GM18499 (cell line): Measurements from ENCODE around the gene GFY.

Experiments used
- ATAC-seq: cut with Tn5 transposase; IDR thresholded peaks from one replicate; pipeline ENCODE4 v1.9.1; 2021; ENCODE audit warnings: moderate number of reproducible peaks; ENCODE audit not compliant: insufficient read depth, unreplicated experiment

GFY gene

DNA sequence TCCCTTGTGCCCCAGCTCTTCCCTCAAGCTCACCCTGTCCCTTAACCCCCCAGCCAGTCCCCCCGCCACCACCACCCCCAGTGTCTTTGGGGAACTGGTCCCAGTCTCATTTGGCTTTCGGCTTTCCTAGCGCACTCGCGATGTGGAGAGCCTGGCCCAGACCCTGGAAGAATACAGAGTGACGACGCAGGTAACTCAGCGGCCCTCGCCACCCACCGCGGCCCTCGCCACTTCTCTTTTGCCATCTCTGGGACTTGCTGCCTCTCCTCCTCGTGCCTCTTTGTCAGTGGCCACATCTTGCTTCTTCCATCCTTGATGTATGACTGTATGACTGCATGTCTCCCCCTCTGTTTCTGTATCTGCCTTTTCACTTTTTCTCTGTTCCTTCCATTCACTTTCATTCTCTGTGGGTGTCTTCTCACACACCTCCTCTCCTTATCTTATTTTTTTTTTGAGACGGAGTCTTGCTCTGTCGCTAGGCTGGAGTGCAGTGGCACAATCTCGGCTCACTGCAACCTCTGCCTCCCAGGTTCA is 17.6 kb upstream of the GFY start:
- ATAC-seq, result no peak

DNA sequence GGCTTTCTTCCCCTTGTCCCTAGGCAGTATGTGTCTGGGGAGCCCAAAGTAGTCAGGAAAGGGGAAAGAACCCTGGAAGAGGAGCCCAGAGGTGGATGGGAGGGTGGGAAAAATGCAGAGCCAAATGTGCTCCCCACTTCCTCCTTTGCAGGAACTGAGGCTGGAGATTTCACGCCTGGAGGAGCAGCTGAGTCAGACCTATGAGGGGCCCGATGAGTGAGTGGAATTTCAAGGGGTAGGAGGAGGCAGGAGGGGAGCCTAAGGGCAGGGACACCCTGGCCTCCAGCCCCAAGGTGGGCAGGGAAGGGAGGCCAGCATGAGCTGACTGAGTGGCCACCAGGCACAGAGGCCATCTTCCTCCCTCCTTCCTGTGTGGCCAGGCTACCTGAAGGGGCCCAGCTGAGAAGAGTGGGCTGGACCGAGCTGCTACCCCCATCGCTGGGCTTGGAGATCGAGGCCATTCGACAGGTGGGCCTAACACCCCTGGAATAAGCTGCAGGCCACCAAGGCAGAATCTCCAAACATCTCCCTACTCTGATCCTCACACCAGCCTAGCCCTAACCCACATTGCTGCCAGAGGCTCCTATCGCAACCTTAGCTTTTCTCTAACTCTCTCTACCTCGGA is 16.3 kb upstream of the GFY start:
- no peak for ATAC-seq

DNA sequence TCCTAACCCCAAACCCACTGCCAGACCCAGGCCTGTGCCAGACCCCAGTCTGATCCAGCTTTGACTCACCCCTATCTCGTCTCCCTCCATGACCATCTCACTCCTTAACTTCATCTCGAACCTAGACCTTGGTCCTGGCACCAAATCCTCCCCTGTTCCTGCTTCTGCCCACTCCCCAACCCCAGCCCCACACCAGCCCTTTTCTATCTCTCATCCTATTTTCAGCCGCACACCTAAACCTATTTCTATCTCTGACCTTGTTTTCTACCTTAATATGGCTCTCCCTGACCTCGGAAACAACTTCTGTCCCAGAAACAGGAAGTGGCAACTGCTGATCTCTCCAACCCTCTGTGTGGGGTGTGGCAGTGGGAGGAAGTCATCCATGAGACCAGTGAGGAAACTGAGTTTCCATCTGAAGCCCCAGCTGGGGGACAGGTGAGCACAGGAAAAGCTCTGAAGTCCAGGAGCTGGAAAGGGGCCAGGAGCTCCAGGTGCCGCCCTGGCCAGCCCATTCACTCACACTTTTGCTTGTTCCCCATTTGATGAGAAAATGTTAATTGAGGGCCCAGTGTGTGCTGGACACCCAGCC is 15.7 kb upstream of the GFY start:
- no peak for ATAC-seq

DNA sequence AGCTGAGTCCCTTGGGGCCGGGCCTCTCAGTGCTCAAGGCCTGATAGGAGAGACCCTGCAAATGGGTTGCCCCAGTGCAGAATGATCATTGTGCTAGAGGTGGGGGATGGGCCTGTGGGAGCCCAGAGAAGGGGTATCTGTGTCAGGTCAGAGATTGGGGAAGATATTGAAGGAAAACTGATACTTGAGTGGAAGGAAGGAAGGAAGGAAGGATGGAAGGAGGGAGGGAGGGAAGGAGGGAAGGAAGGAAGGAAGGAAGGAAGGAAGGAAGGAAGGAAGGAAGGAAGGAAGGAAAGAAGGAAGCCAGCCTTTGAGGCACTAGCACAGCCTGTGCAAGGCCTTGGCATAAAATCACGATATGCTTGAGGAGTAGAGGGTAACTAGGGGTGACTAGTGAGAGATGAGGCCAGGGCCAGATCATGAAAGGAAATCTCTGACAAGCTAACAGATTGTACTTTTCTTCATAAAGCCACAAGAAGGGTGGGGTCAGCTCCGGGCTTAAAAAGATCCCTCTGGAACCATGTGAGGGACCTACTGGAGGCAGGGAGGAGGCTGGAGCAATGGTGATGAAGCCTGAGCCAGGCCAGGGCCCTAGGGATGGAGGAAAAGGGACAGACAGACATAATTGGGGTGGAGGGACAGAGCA is 13.4 kb upstream of the GFY start:
- no peak for ATAC-seq

DNA sequence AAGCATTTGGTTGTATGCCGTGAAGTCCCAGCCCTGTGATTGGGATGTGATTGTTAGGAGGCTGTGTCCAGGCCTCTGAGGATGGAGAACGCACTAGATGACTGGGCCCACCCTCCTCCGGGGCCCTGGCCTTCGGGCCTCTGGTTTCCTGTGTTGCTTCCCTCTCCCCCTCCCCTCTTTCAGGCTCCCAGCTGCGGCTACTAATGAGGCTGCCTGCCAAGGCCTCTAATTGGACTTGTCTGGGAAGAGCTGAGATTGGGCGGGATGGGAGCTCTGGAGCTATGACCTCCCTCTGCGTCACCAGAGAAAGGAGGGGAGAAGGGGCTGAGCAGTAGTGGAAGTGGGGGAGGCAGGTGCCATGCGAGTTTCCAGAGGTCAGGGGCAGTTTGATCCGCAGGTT is 11.8 kb upstream of the GFY start:
- no peak for ATAC-seq

DNA sequence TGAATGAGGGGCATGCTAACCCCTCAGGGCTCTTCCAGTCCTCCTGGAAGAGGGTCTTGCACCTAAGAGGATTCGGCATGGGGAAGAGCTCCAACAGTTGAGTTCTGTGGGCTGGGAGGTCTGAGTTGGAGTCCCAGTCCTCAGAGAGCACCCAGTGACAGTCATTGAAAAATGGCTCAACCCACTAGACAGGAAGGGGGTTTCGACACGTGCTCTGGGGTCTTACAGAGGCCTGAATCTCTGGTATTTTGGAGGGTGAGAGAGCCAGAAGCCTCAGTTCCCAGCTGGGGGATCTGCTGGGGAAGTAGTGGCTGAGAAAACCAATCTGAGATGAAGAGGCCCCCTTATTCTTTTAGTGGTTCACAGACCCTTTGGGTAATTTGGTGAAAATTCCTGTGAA is 10.9 kb upstream of the GFY start:
- ATAC-seq, result no peak

DNA sequence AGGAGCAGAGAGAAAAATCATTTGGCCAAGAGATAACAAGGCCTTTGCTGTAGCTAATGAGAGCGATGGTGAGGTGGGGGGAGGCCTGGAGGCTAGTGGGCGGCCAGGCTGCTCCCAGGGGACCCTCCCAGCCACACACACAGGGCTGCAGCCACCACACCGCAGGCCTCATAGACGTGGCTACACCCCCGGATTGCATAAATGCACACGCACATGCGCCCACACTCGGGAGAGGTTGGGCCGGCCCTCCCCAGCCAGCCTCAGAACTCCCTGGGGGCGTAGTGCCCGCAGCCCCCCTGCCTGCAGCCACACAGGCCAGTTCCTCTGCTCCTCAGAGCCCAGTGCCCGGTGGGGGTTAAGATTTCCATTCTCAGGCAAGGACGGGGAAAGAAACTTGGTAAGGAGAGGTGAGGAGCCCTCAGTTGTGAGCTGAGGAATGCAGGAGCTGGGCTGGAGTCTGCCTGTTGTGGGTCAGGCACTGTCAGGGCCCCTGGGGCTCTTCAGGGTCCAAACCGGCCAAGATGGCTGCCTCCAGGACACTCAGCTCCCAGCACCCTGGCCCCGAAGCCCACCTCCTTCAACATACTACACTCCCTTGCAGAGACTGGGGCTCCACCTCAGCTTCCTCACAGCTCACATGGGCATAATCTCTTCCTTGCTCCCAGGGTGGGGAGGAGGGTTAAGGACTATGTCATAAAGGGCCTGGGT is 9.9 kb upstream of the GFY start:
- ATAC-seq, result no peak

DNA sequence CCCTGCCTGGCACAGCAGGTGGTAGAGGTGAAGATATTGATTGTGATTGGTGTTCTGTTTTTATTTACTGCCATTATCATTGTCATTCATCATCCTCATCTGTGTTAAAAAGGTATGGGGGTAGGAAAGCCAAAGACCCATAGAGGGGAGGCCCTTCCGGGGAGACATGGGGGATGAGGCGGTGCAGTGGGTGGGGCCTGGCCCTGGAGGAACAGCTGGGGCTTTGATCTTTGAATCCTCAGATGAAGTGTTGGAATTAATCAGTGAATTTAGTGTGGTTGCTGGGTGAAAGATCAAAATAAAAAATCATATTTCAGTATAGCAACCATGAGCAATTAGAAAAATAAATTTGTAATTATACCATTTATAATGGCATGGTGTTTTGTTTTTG is 9.4 kb upstream of the GFY start:
- ATAC-seq, result no peak

DNA sequence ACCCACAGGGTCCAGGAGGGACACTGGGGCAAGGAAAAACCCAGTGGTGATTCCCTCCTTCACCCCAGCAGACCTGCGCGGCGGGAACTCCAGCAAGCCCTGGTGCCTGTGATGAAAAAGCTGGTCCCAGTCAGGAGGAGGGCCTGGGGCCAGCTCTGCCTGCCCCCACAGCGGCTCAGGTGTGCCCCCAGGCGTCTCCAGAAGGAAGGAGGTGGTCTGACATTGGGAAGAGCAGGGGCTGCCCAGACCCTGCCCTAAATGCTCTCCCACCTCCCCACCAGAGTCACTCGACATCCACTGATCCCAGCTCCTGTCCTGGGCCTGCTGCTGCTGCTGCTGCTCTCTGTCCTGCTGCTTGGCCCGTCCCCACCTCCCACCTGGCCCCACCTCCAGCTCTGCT is 8.1 kb upstream of the GFY start:
- no peak for ATAC-seq

DNA sequence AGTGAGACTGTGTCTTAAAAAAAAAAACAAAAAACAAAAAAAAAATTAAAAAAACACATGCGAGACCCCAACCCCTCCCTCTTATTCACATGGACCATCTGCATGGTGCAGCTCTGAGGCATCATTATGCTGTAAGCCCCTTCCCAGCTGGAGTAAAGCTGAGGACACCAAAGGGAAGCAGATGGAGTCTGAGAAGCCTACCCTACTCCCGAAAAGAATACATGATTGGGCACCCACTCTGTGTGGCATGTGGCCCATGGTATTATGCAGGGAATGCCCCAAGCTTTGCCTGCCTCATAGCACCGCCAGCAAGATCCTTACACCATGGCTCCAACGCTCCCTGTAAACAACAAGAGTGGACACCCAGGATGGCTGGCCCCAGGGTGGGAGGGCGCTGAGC is 6.7 kb upstream of the GFY start:
- ATAC-seq, result no peak

DNA sequence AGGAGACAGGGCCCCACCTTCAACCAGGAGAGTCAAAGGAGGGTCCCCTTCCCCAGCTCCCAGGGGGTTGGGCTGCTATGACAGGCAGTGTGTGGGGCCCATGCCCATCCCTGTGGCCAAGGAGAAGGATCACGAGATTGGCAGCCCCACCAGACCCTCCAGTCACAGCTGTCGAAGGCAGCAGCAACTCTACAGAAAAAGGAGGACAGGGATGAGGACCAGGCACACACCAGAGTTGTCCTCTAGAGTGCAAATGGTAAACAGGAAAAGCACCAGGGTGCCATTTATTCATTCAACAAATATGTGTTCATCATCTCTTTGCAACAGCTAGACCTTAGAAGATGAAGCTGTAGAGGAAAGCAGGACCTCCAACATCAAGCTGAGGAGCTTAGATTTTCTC is 6.0 kb upstream of the GFY start:
- ATAC-seq, result no peak

DNA sequence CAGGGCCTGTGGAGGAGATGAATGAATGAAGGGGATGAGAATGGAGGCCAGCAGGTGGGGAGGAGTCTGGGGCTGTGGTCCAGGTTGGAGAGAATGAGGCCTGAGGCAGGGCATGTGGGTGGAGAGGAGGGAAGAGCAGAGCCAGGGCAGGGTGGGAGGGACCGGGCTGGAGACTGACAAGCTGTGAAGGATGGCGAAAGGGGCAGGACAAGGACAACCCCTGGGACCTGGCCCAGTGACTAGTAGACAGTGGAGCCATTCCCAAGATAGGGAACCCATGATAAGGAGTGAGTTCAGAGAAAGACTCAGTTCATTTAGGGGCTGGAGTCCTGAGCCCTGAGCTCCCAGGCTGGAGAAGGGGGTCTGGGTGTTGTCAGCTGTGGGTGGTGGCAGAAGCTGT is 5.0 kb upstream of the GFY start:
- ATAC-seq, result no peak

DNA sequence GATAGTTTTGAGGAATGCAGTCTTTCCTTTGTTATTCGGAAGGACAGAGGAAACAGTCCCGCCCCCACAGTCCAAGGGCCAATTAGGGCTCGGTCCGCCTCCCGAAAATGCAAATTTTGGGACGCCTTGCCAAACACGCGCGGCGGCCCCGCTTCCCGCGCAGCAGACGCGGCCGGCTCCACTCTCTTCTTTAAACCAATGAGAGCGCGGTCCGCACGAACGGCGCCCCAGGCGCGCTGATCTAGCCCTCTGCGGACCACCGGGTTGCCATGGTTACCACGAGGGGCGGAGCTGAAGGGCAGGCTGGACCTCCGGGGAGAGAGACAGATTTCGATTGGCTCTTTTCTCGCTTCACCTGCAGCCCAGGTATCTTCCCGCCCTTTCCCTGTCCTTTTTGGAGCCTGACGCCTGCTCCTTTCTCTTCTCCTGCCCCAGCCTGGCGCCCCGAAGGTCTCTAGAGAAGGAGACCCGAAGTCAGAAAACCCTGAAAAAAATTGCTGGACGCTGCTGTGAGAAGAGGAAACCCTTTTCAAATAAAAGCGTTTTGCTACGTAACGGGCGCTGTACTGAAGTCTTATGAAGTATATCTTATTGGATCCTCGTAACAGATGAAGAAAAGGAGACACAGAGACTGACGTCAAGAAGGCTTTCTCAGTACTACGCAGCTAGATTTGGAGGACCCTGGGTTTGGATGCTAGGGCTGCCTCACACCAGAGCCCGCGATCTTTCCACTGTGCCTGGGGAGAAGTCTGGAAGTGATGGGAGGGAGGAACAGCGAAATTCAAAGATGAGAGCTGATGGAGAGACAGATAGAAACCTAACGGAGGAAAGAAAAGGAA is 3.9 kb upstream of the GFY start:
- no peak for ATAC-seq

DNA sequence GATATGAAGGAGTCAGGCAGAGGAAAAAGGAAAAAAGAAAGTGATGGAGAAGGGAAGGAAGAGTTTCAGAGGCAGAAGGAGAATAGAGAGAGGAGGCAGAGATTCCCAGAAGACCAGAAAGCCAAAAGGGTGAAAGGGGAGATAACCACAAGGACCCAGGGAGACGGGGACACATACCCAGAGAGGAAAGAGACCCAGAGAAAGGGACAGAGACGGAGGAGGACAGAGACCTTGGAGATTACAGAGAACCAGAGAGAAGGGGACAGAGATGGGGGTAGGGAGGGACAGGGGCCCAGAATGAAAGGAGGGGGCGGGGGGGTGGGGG is 3.3 kb upstream of the GFY start:
- ATAC-seq, result no peak

DNA sequence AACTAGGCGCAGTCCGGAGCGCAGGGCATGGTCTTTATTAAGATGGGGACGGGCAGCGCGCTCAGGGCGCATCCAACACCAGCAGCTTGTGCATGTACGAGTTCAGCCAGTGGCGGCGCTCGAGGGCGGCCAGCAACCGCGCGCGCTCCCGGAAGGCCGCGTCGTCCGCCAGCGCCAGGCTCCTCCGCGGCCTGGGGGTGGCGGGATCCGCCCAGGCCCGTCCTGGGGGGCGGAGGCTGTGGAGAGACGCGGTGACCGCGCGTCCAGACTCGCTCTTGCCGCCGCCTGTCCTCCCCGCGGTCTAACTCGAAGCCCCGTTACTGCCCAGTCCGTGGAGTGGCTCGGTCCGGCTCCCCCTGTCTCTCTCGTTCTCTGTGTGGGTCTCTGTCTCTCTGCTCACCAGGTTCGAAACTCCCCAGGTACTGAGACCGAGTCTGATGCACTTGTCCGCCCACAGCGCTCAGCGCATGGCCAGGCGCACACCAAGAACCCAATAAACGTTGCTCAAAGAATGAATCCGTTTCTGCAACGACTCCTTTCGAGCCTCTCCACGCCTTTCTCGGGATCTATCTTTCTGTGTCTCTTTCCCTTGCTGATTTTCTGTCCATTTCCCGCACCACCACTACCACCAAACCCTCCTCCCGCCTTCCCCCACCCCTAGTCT is 2.6 kb upstream of the GFY start:
- no peak for ATAC-seq

DNA sequence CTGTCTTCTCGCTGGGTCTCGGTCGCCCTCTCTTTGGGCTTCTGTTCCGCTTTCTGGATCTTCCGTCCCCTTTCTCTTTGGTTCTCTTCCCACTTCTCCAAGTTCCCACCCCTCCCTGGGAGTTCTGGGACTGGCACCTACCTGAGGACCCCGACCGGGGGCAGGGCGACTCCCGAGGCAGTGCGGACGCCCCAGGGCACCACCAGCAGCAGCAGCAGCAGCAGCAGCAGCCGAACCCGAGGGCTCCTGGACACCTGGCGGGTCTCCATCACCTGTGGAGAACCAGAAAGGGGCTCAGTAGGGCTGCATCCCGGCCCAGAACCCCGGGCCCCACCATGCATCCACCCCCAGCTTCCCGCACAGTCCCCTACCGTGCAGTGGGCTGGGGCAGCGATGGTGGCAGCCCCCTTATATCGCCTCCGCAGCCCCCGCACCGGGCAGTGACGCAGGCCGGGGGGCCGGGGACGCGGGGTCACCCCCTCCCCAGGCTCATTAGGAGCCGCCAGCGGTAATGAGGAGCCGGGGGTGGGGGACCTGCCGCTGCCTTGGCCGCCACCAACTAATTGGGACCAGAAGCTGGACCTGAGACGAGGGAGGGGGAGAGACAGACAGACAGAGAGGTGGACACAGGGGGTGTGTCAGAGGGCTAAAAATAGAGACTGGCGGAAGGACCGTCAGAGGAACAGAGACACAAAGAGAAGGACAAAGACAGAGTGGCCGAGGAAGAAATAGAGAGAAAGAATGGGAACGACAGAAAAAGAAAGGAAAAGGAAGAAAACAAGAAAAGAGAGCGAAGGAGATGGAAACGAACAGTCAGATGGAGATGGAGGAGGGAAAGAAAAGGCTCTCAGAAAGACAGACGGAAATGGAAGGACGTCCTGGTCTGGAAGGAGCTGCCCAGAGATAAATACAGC is 1.9 kb upstream of the GFY start, which contains the start of gene PTH2:
Gene PTH2 (minus strand): TSS at position 371 of the 914 bp plus-strand sequence. CDS start 102 bp downstream, at position 269.
- ATAC-seq, result no peak

DNA sequence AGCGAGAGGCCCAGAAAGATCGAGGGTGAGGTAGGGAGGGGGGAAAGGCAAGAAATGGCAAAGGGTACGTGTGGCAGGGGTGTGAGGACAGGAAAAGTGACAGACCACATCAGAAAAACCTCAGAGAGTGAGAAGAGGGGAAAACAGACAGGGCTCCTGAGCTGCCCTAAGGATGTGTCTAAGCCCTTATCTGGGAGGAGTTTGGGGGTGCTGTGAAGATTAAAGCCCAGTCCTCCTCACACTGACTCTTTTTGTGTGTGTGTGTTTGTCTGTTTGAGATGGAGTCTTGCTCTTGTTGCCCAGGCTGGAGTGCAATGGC is 1.2 kb upstream of the GFY start:
- no peak for ATAC-seq

DNA sequence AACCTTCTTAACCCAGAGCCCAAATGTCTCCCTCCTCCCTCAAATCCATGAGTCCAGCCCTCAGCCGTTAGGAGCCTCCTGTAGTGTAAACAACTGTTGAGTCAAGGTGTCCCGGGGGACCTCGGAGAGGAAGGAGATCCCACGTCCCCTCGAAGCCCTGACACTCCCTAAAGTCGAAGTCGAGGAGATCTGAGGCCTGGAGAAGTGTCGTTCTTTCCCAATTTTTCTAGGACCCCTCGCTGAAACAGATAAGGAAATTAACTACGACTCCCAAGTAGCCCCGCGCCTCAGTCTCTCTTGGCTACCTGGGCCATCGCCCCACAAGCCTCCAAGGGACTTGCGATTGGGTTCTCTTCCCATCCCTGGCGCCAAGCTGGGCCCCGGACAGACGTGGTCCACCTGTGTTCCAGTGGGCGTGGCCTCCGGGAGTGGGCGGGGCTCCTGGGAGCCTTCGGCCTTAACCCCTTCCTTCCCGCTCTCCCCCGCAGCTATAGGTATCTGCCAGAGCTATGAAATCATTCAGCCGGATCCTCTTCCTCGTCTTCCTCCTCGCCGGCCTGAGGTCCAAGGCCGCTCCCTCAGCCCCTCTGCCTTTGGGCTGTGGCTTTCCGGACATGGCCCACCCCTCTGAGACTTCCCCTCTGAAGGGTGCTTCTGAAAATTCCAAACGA is 869 bp downstream of the GFY start:
- ATAC-seq, result no peak

DNA sequence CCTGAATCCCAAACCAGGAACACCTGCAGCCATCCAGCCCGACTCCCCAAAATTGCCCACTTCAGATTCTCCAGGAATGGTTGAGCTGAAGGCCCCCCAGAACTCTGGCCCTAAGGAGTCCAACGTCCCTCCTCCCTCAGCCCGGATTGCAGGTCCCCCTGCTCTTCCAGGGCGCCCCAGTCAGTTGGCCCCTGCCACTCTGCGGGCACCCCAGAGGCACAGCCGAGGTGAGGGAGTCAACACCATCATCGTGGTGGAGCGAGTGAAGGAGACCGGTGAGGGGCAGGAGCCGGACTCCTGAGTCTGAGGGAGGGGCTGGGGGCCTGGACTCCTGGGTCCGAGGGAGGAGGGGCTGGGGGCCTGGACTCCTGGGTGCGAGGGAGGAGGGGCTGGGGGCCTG is 2.2 kb downstream of the GFY start:
- no peak for ATAC-seq
